Erythroblast (primary cell): ENCODE data around the gene EXOC1.
"Not testable (repeated sequence)": the region's sequence is repeated elsewhere in the genome, so short reads cannot be mapped to it uniquely, and the experiment has no call there.

Source experiments
- DNase-seq, 2 experiments: peaks; one replicate each; lab custom pipeline; 2025; lab: John Stamatoyannopoulos, UW
- GATA1 ChIP-seq: IDR thresholded peaks from 2 replicates; pipeline ENCODE4 v1.6.1; 2011; ENCODE audit warnings: low read depth, mild to moderate bottlenecking, control low read depth, low read length, moderate library complexity
- POLR2A ChIP-seq: IDR thresholded peaks from 2 replicates; pipeline ENCODE4 v1.6.1; 2011; ENCODE audit warnings: mild to moderate bottlenecking, low read length

EXOC1 gene

GRCh38 chr4:55933611-55934010 is 80.2 kb downstream of the EXOC1 start:
- no peak for DNase-seq
- TF ChIP-seq GATA1: no peak
- no peak for TF ChIP-seq POLR2A

GRCh38 chr4:55935907-55936306 is 82.5 kb downstream of the EXOC1 start:
- not testable (repeated sequence) for DNase-seq

- TF ChIP-seq GATA1 (no peak), POLR2A (no peak)
These were observed 85.0 kb downstream of the EXOC1 start for GRCh38 chr4:55938481-55938880.

GRCh38 chr4:55939421-55939820 is 86.0 kb downstream of the EXOC1 start:
- TF ChIP-seq GATA1 (no peak), POLR2A (no peak)
- no peak for DNase-seq

More at GRCh38 chr4:55938481-55938880, 85.0 kb downstream of the EXOC1 start:
- DNase-seq: no peak

- no peak for TF ChIP-seq GATA1
- TF ChIP-seq POLR2A: no peak
- no peak for DNase-seq
These were observed 88.5 kb downstream of the EXOC1 start for GRCh38 chr4:55941881-55942396.

- no peak for DNase-seq
- no peak for TF ChIP-seq POLR2A
- TF ChIP-seq GATA1: no peak
These were observed 93.9 kb downstream of the EXOC1 start for GRCh38 chr4:55947254-55947882.

- no peak for TF ChIP-seq GATA1
- no peak for TF ChIP-seq POLR2A
- DNase-seq: peak; percentile 15 to 25
These were observed 94.7 kb downstream of the EXOC1 start for GRCh38 chr4:55947912-55948725.

- DNase-seq: peak; percentile 96 to 98
These were observed 95.5 kb downstream of the EXOC1 start, which contains the start of gene CEP135 for GRCh38 chr4:55948726-55949481. TSS of gene CEP135 (plus strand) at chr4:55948945. CDS start at chr4:55952131, 3,186 bp downstream.

GRCh38 chr4:55949482-55949802 is 96.0 kb downstream of the EXOC1 start:
- peak in 1 of 2 experiments; percentile 66 for DNase-seq
- peak; percentile 29 for TF ChIP-seq POLR2A
- no peak for TF ChIP-seq GATA1

More at GRCh38 chr4:55948726-55949481, 95.5 kb downstream of the EXOC1 start, which contains the start of gene CEP135:
- TF ChIP-seq POLR2A (peak; percentile 75), GATA1 (no peak)

- TF ChIP-seq POLR2A (no peak), GATA1 (no peak)
- no peak for DNase-seq
These were observed 97.9 kb downstream of the EXOC1 start for GRCh38 chr4:55951191-55951922.
